GM21390 (cell line): ENCODE results near the gene KCNK18.

ENCODE experiments used
- ATAC-seq: cut with Tn5 transposase; IDR thresholded peaks from one replicate; pipeline ENCODE4 v1.9.1; 2021; ENCODE audit not compliant: unreplicated experiment

The KCNK18 gene

GRCh38 chr10:117249493-117250093 lies 52.3 kb downstream of the KCNK18 start:
- ATAC-seq = no peak

GRCh38 chr10:117250411-117250810 lies 53.1 kb downstream of the KCNK18 start:
- no peak for ATAC-seq

DNA sequence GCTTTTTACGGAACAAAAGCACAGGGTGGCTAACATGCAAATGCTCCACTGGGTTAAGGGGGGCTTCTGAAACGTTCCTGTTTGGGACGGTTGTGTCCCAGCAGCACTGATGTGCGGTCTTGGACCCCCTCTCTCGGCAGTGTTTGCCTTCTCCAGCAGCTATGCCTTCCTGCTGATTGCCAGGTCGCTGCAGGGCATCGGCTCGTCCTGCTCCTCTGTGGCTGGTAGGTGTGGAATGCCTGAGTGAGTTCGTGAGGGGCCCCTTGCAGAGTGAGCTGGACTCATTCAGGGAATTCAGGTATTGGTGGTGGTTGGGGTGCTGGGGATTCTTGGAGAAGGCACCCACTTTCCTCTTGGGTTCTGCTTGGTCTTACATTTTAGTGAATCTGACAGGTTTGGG lies 56.6 kb downstream of the KCNK18 start:
- no peak for ATAC-seq

GRCh38 chr10:117254338-117254737 lies 57.0 kb downstream of the KCNK18 start:
- no peak for ATAC-seq

- no peak for ATAC-seq
Observed at GRCh38 chr10:117254774-117255735, 57.8 kb downstream of the KCNK18 start.

DNA sequence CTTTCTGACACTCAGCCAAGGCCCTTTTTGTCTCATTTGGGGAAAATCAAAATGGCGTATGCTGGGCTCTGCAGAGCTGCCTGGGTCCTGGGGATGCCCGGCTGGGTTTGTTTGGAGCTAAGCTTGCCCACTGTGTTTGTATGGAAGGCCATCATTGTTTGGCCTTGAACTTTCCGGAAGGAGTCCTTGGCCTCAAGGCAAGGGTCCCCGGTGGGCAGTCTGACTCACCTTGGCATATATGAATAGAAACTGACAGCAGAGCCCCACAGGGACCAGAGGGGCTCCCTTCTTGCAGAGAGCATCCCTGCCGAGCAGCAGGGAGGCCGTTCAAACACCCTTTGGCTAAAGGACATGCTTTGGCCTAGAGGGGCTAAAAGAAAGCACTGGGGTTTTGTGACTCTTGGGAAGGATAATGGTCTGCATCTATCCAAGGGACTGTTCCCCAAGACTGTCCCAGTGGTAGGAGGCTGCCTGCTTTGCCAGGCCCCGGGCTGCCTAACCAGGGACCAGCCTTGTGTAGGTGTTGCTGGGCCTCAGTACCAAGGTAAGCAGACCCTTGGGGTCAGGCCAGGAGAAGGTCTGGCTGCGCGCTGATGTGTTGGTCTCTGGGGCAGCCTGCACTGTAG lies 58.7 kb downstream of the KCNK18 start:
- no peak for ATAC-seq

DNA sequence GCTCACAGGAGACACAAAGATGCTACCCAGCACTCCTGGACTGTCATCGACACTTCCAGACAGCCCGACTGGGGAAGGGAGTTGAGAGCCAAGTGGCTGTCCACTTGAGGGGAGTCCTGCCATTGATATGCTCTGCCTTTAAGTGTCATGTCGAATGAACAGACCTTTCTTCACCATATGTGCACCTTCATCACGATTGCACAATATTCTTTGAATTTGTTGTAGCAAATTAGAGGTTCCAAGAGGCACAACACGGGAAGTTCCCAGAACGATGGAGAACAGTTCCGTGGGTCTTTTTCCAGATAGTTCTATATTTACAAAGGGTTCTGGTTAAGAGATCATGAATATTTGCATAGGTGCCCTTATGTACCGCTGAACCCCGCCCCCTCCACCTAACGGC lies 59.6 kb downstream of the KCNK18 start:
- ATAC-seq = no peak

DNA sequence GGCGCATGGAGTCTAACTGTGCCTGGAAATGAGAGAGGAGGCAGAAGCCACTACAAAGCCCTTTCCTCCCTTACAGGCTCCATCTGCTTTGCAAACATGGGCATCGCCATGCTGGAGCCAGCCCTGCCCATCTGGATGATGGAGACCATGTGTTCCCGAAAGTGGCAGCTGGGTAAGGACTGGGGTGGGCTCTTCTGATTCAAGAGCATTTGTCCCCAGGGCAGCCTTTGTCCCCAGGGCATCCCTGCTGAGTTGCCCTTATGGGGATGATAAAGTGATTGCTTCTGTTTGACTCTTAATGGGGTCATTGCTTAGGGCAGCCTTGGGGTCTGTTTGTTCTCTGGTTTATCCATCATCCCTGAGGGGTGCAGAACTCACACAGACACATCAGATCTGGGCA lies 60.4 kb downstream of the KCNK18 start:
- ATAC-seq = no peak

GRCh38 chr10:117259279-117259678 lies 62.0 kb downstream of the KCNK18 start:
- ATAC-seq = no peak
